ENCODE data around the gene HSD11B1L.
A peak's percentile ranks its signal among the peaks of the same experiment; 100 is the strongest.

The HSD11B1L gene

GRCh38 chr19:5652261-5652660, 28.6 kb upstream of the HSD11B1L start:
- Mint-ChIP-seq H3K4me1 (peaks cover 0 to under 1% of the 10 kb centered on the region in 2 donors), H3K27me3 (no peaks in the 10 kb centered on the region), H3K4me3 (no peak overlapping the region), H3K9me3 (no peaks in the 10 kb centered on the region), H3K36me3 (peaks cover 58 to 61% of the 10 kb centered on the region in 2 donors), H3K27ac (peak overlapping the region; percentile 67)
- DNase-seq (no peak), ATAC-seq (replicated peaks) (no peak)

GRCh38 chr19:5654931-5655330, 25.9 kb upstream of the HSD11B1L start:
- Mint-ChIP-seq H3K4me3 (no peak overlapping the region), H3K36me3 (peaks cover 58% of the 10 kb centered on the region in 2 donors), H3K27me3 (no peaks in the 10 kb centered on the region), H3K4me1 (no peaks in the 10 kb centered on the region), H3K9me3 (no peaks in the 10 kb centered on the region), H3K27ac (peak overlapping the region; percentile 73)
- DNase-seq = no peak
- no peak for ATAC-seq (replicated peaks)

- Mint-ChIP-seq H3K36me3 (peaks cover 54 to 55% of the 10 kb centered on the region in 2 donors), H3K9me3 (no peaks in the 10 kb centered on the region), H3K27me3 (no peaks in the 10 kb centered on the region), H3K4me3 (no peak overlapping the region), H3K4me1 (no peaks in the 10 kb centered on the region), H3K27ac (peak overlapping the region; percentile 20)
- no peak for DNase-seq
- no peak for ATAC-seq (replicated peaks)
These were observed 25.4 kb upstream of the HSD11B1L start for GRCh38 chr19:5655412-5655811.

- H3K27me3 Mint-ChIP-seq = no peaks in the 10 kb centered on the region
- peaks cover 0 to 6% of the 10 kb centered on the region in 2 donors for H3K4me1 Mint-ChIP-seq
- ATAC-seq (replicated peaks) (no peak), DNase-seq (no peak)
- H3K27ac Mint-ChIP-seq = peak overlapping the region; percentile 65
- peaks cover 32 to 47% of the 10 kb centered on the region in 2 donors for H3K36me3 Mint-ChIP-seq
- H3K4me3 Mint-ChIP-seq = no peak overlapping the region
- H3K9me3 Mint-ChIP-seq = no peaks in the 10 kb centered on the region
These were observed 19.3 kb upstream of the HSD11B1L start for GRCh38 chr19:5661483-5661882.

- H3K36me3 Mint-ChIP-seq = peaks cover 35 to 52% of the 10 kb centered on the region in 2 donors
These were observed 16.9 kb upstream of the HSD11B1L start for GRCh38 chr19:5663904-5664303.

GRCh38 chr19:5664515-5664914, 16.3 kb upstream of the HSD11B1L start:
- H3K36me3 Mint-ChIP-seq = peaks cover 40 to 58% of the 10 kb centered on the region in 2 donors
- ATAC-seq (replicated peaks) (no peak), DNase-seq (no peak)
- no peak overlapping the region for H3K4me3 Mint-ChIP-seq
- H3K4me1 Mint-ChIP-seq = peaks cover 0 to 6% of the 10 kb centered on the region in 2 donors
- no peaks in the 10 kb centered on the region for H3K9me3 Mint-ChIP-seq
- no peak overlapping the region for H3K27ac Mint-ChIP-seq
- H3K27me3 Mint-ChIP-seq = no peaks in the 10 kb centered on the region

More at GRCh38 chr19:5663904-5664303, 16.9 kb upstream of the HSD11B1L start:
- ATAC-seq (replicated peaks) (no peak), DNase-seq (no peak)
- Mint-ChIP-seq H3K27me3 (no peaks in the 10 kb centered on the region), H3K9me3 (no peaks in the 10 kb centered on the region), H3K4me1 (peaks cover 0 to 6% of the 10 kb centered on the region in 2 donors), H3K4me3 (no peak overlapping the region), H3K27ac (no peak overlapping the region)

- peak; percentile 64 to 75 for ATAC-seq (replicated peaks)
- Mint-ChIP-seq H3K4me1 (peaks cover 0 to 6% of the 10 kb centered on the region in 2 donors), H3K36me3 (peaks cover 45 to 61% of the 10 kb centered on the region in 2 donors), H3K27me3 (no peaks in the 10 kb centered on the region), H3K4me3 (no peak overlapping the region), H3K9me3 (no peaks in the 10 kb centered on the region), H3K27ac (peak overlapping the region; percentile 86)
- no peak for DNase-seq
These were observed 14.9 kb upstream of the HSD11B1L start for GRCh38 chr19:5665781-5666513.

GRCh38 chr19:5666921-5667610, 13.8 kb upstream of the HSD11B1L start:
- peak overlapping the region; percentile 65 for H3K27ac Mint-ChIP-seq
- peaks cover 37 to 65% of the 10 kb centered on the region in 2 donors for H3K36me3 Mint-ChIP-seq

GRCh38 chr19:5667751-5668271, 13.0 kb upstream of the HSD11B1L start:
- H3K36me3 Mint-ChIP-seq = peaks cover 41 to 68% of the 10 kb centered on the region in 2 donors
- ATAC-seq (replicated peaks) (no peak), DNase-seq (no peak)
- H3K4me1 Mint-ChIP-seq = peaks cover 4 to 9% of the 10 kb centered on the region in 2 donors
- no peaks in the 10 kb centered on the region for H3K9me3 Mint-ChIP-seq
- no peaks in the 10 kb centered on the region for H3K27me3 Mint-ChIP-seq
- H3K27ac Mint-ChIP-seq = peak overlapping the region; percentile 52
- H3K4me3 Mint-ChIP-seq = no peak overlapping the region

More at GRCh38 chr19:5666921-5667610, 13.8 kb upstream of the HSD11B1L start:
- H3K4me3 Mint-ChIP-seq = no peak overlapping the region
- DNase-seq (no peak), ATAC-seq (replicated peaks) (no peak)
- H3K27me3 Mint-ChIP-seq = no peaks in the 10 kb centered on the region
- no peaks in the 10 kb centered on the region for H3K9me3 Mint-ChIP-seq
- H3K4me1 Mint-ChIP-seq = peaks cover 0 to 6% of the 10 kb centered on the region in 2 donors

GRCh38 chr19:5669212-5669611, 11.6 kb upstream of the HSD11B1L start:
- Mint-ChIP-seq H3K27ac (peak overlapping the region; percentile 67), H3K36me3 (peaks cover 51 to 76% of the 10 kb centered on the region in 2 donors), H3K4me3 (no peak overlapping the region), H3K9me3 (peaks cover 0 to 2% of the 10 kb centered on the region in 2 donors), H3K27me3 (no peaks in the 10 kb centered on the region), H3K4me1 (peaks cover 6 to 9% of the 10 kb centered on the region in 2 donors)
- DNase-seq (no peak), ATAC-seq (replicated peaks) (no peak)

GRCh38 chr19:5671600-5671999, 9.2 kb upstream of the HSD11B1L start:
- H3K4me1 Mint-ChIP-seq = peaks cover 4 to 10% of the 10 kb centered on the region in 2 donors
- H3K27me3 Mint-ChIP-seq = no peaks in the 10 kb centered on the region
- DNase-seq (no peak), ATAC-seq (replicated peaks) (no peak)
- H3K9me3 Mint-ChIP-seq = peaks cover 0 to 2% of the 10 kb centered on the region in 2 donors
- peak overlapping the region; percentile 57 for H3K27ac Mint-ChIP-seq
- H3K36me3 Mint-ChIP-seq = peaks cover 45 to 65% of the 10 kb centered on the region in 2 donors
- no peak overlapping the region for H3K4me3 Mint-ChIP-seq

GRCh38 chr19:5672708-5673459, 7.9 kb upstream of the HSD11B1L start:
- peaks cover 0 to 2% of the 10 kb centered on the region in 2 donors for H3K9me3 Mint-ChIP-seq
- H3K4me1 Mint-ChIP-seq = peaks cover 4 to 11% of the 10 kb centered on the region in 2 donors
- H3K36me3 Mint-ChIP-seq = peaks cover 38 to 61% of the 10 kb centered on the region in 2 donors
- ATAC-seq (replicated peaks) (no peak), DNase-seq (no peak)
- H3K27ac Mint-ChIP-seq = peak overlapping the region; percentile 54
- no peaks in the 10 kb centered on the region for H3K27me3 Mint-ChIP-seq
- no peak overlapping the region for H3K4me3 Mint-ChIP-seq

GRCh38 chr19:5673752-5674151, 7.1 kb upstream of the HSD11B1L start:
- ATAC-seq (replicated peaks) (no peak), DNase-seq (no peak)
- peaks cover 0 to 2% of the 10 kb centered on the region in 2 donors for H3K9me3 Mint-ChIP-seq
- no peak overlapping the region for H3K4me3 Mint-ChIP-seq
- no peaks in the 10 kb centered on the region for H3K27me3 Mint-ChIP-seq
- no peak overlapping the region for H3K27ac Mint-ChIP-seq
- H3K36me3 Mint-ChIP-seq = peaks cover 36 to 60% of the 10 kb centered on the region in 2 donors
- peaks cover 4 to 11% of the 10 kb centered on the region in 2 donors for H3K4me1 Mint-ChIP-seq

GRCh38 chr19:5674714-5675113, 6.1 kb upstream of the HSD11B1L start:
- no peaks in the 10 kb centered on the region for H3K27me3 Mint-ChIP-seq
- H3K27ac Mint-ChIP-seq = peak overlapping the region; percentile 90
- ATAC-seq (replicated peaks) (no peak), DNase-seq (no peak)
- no peak overlapping the region for H3K4me3 Mint-ChIP-seq
- H3K4me1 Mint-ChIP-seq = peaks cover 8 to 19% of the 10 kb centered on the region in 2 donors
- H3K36me3 Mint-ChIP-seq = peaks cover 31 to 54% of the 10 kb centered on the region in 2 donors
- H3K9me3 Mint-ChIP-seq = peaks cover 0 to 2% of the 10 kb centered on the region in 2 donors

All from stimulated activated naive B cell treated with anti-CD40 and anti-IgM and Interleukin-4, amounts not matched to agents 10 μg/mL and 1 μg/mL and 100 μg/mL, for 72 hours (primary cell).